Sciatic nerve (tissue), 2 donors: ENCODE measurements around the gene GMPR2. TPM values are rescaled to one million over a fixed set of nuclear protein-coding genes. Genes with fewer than 3 reads are reported as not detected.
"Not testable (repeated sequence)": the region's sequence is repeated elsewhere in the genome, so short reads cannot be mapped to it uniquely, and the experiment has no call there.

Experiments
- ATAC-seq: fragments of 200-7000 bp; cut with Tn5 transposase; one replicate; pipeline ENCODE4 v1.9.1; 2020; ENCODE audit warnings: mild to moderate bottlenecking, moderate library complexity
- DNase-seq: peaks from one replicate; pipeline ENCODE4 v3.0.0-alpha.2; 2020; ENCODE audit warnings: low spot score
- intact Hi-C: fragments of 100-400 bp; cut with DNase I; formaldehyde crosslinking; loops from one replicate; pipeline ENCODE4 v1.14.2; 2022
- total RNA-seq: library from RNA; stranded (reverse); fragmentation: NEBNext Ultra II Directional; extraction: Animal tissue kit (Norgen Biotek cat#: 25700); gene quantifications from one replicate; pipeline ENCODE4 v1.2.1, GENCODE V29; 2021
- donor health status: DM: no; HTN: no; CAD: no.
- donor health status: DM: no; HTN: no; CAD: no.

Gene GMPR2
- total RNA-seq, 1 donor from 2014 or later: 52.0 TPM

DNA sequence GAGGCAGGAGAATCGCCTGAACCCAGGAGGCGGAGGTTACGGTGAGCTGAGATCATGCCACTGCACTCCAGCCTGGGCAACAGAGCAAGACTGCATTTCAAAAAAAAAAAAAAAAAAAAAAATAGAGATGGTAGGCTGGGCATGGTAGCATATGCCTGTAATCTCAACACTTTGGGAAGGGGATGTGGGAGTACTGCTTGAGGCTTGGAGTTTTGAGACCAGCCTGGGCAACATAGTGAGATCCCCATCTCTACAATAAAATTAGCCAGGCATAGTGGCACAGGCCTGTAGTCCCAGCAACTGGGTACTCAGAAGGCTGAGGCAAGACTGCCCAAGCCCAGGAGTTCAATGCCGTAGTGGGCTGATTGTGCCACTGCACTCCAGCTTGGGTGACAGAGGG lies 9.7 kb upstream of the GMPR2 start:
- ATAC-seq, intact Hi-C loops, DNase-seq: not testable (repeated sequence)

- intact Hi-C loops: no loop called here
- no peak for DNase-seq
- no peak for ATAC-seq
These were observed 8.1 kb upstream of the GMPR2 start for GRCh38 chr14:24224618-24225071.

DNA sequence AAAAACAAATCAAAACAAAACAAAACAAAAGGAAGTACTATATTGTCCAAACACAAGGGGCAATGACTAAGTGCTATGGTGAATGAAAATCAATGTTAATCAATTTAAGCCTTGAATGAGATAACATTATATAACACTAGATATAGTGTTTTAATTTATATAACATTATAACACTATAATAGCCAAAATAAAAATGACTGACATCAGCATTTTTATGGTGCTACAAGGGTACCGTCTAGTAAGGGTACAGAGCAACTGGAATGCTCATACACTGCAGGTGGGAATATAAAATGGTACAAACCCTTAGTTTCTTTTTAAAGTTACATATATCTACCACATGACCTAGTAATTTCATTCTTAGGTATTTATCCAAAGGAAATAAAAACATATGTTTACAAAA lies 6.3 kb upstream of the GMPR2 start:
- no peak for DNase-seq
- ATAC-seq: no peak
- intact Hi-C loops: no loop called here

- no peak for DNase-seq
- ATAC-seq: no peak
- intact Hi-C loops: no loop called here
These were observed 3.8 kb upstream of the GMPR2 start for GRCh38 chr14:24228902-24229301.

GRCh38 chr14:24231263-24232120 lies 1.2 kb upstream of the GMPR2 start:
- DNase-seq (no peak), ATAC-seq (no peak)
- intact Hi-C loops: no loop called here

GRCh38 chr14:24232121-24232644 lies 546 bp upstream of the GMPR2 start, which contains the start of gene NEDD8:
Gene NEDD8, minus strand, starts transcription at chr14:24232367. Its CDS starts 100 bp downstream, at chr14:24232267.
- intact Hi-C loops: no loop called here
- ATAC-seq (peak; percentile 95), DNase-seq (peak; percentile 96)

DNA sequence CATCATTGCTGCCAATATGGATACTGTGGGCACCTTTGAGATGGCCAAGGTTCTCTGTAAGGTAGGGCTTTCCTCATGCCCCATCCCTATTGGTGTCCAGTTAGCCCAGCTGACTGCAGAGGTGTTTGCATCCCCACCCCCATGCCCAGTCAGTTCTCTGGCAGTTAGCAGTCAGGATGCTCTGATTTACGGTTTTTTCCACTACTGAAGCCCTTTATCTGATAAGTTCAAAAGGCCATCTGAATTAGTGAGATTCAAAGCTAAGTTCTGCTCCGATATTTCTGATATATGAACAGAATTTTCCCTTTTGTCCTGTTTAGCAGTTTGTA lies 773 bp downstream of the GMPR2 start:
- DNase-seq (no peak), ATAC-seq (no peak)
- intact Hi-C loops: no loop called here

DNA sequence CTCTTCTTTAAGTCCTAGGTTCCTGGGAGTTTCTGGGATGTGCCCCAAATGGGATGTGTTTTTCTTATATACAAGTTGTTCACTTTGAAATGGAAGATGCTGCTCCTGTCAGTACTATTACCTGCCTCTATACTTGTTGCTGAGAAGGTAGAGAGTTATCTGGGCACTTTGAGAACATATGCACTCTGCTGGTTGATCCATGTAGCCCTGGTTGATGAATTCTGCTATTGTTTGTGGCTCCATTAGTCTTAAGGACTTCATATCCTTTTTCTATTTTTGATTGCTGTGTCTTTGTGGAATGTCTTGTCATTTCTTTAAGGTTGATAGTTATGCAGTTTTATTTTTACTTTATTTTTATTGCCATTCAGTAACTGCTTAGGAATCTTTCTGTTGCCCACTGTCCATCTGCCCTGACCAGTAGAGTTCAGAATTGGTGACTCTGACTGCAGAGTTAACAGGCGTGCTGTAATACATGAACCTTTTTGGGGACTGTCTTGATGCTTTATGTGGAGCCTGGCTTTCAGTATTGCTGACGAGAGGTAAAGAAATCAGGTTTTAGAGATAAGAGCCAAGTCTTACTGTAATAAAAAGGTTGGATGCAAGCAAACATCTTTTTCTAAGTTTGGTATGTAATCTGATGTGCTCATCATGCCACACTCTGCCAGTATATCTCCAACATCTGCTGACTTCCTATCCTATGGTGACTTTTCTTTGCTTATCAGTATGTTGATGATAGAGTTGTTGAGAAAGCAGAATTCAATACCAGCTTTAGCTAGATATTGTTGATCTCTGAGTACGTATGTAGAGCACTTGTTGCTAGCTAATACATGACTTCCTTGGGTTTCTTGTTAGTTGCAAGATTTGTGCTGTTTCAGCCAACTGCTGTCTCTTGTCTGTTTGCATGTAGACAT lies 1.6 kb downstream of the GMPR2 start:
- DNase-seq (no peak), ATAC-seq (no peak)
- intact Hi-C loops: no loop called here

GRCh38 chr14:24235804-24236688 lies 3.3 kb downstream of the GMPR2 start:
- DNase-seq (no peak), ATAC-seq (no peak)
- intact Hi-C loops: no loop called here

DNA sequence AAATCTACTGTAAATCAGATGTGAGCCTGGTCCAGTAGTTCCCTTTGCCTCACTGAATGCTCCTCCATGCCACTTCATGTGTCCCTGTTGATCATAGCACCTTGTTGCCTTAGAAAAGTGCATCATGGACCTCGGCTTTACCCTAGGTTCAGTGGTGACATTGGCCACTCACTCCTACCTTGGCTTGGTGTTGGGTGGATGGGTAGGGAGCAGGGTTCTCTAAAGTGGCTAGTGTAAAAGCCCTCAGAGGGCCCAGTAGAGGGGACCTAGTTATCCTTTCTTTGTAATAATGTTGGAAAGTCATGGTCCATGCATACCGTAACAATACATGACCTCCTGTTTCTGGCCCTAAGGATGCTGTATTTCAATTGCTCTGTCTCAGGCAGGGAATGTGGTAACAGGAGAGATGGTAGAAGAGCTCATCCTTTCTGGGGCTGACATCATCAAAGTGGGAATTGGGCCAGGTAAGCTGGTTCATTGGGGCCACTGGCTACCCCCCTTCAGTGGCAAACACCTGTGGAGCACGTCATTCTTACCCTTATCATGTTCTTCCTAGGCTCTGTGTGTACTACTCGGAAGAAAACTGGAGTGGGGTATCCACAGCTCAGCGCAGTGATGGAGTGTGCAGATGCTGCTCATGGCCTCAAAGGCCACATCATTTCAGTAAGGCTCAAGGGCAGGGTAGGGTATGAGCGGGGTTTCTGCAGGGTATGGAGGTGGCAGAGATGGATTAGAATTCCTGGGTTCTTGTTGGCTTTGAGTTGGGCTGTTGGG lies 4.1 kb downstream of the GMPR2 start:
- ATAC-seq: no peak
- DNase-seq: no peak
- intact Hi-C loops: no loop called here

- intact Hi-C loops: no loop called here
- no peak for ATAC-seq
- DNase-seq: no peak
These were observed 4.8 kb downstream of the GMPR2 start for GRCh38 chr14:24237463-24237955.

DNA sequence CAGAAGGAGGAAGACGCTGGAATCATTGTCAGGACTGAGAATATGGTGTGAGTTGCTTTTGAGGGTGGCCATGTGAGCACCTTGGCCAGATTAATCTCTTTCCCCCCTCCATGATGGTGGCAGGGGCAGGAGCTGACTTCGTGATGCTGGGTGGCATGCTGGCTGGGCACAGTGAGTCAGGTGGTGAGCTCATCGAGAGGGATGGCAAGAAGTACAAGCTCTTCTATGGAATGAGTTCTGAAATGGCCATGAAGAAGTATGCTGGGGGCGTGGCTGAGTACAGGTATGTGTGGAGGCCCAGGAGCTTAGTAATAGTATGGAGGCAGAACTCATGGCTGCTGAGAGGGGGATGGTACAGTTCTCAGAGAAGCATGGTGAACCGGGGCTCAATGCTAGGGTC lies 5.4 kb downstream of the GMPR2 start:
- intact Hi-C loops: no loop called here
- ATAC-seq (no peak), DNase-seq (no peak)

- ATAC-seq (no peak), DNase-seq (no peak)
- intact Hi-C loops: no loop called here
These were observed 5.9 kb downstream of the GMPR2 start for GRCh38 chr14:24238527-24239037.

- intact Hi-C loops: loop anchor here (5.0 to 10.0 kb wide), 2 partner anchors 57 to 194 kb away; partner anchors contain the start of genes DHRS1 and NOP9
These were observed 7.6 kb downstream of the GMPR2 start for GRCh38 chr14:24240110-24240918.

GRCh38 chr14:24241829-24242443 lies 9.2 kb downstream of the GMPR2 start:
- intact Hi-C loops: loop anchor here (5.0 to 10.0 kb wide), 2 partner anchors 55 to 193 kb away; partner anchors contain the start of genes DHRS1 and NOP9
- DNase-seq: peak; percentile 96
- peak; percentile 96 for ATAC-seq

More at GRCh38 chr14:24240110-24240918, 7.6 kb downstream of the GMPR2 start:
- DNase-seq (no peak), ATAC-seq (no peak)

GRCh38 chr14:24243336-24243836 lies 10.7 kb downstream of the GMPR2 start:
- intact Hi-C loops: loop anchor here (5.0 to 10.0 kb wide), 2 partner anchors 54 to 191 kb away; partner anchors contain the start of genes DHRS1 and NOP9
- DNase-seq (no peak), ATAC-seq (peak; percentile 0)
